WTC11 (cell line): ENCODE data around the gene MRTFA.

Source experiments
- FOXJ3 ChIP-seq: sonication (generic); formaldehyde crosslinking; IDR thresholded peaks from 2 replicates; pipeline ENCODE4 v1.9.0; 2021; ENCODE audit warnings: missing genetic modification reagents, mild to moderate bottlenecking, borderline replicate concordance
- JAZF1 ChIP-seq: fragments of 250-450 bp; sonication (Bioruptor Pico); IDR thresholded peaks from 2 replicates; pipeline ENCODE4 v1.9.0; 2021; ENCODE audit warnings: moderate library complexity, mild to moderate bottlenecking, inconsistent platforms
- NR2C2 ChIP-seq: sonication (generic); formaldehyde crosslinking; IDR thresholded peaks from 2 replicates; pipeline ENCODE4 v1.8.0; 2022; ENCODE audit warnings: mild to moderate bottlenecking, missing genetic modification reagents
- RELA ChIP-seq: sonication (generic); formaldehyde crosslinking; IDR thresholded peaks from 2 replicates; pipeline ENCODE4 v1.8.1; 2022; ENCODE audit warnings: missing genetic modification reagents, mild to moderate bottlenecking, borderline replicate concordance
- SMAD3 ChIP-seq: sonication (generic); formaldehyde crosslinking; IDR thresholded peaks from 2 replicates; pipeline ENCODE4 v1.8.0; 2022; ENCODE audit warnings: missing genetic modification reagents, mild to moderate bottlenecking, borderline replicate concordance
- TCF7 ChIP-seq: sonication (generic); formaldehyde crosslinking; IDR thresholded peaks from 2 replicates; pipeline ENCODE4 v1.8.0; 2022; ENCODE audit warnings: mild to moderate bottlenecking, low read depth, missing genetic modification reagents, moderate library complexity
- TF ChIP-seq, protein P1 (sequence below): fragments of 200-600 bp; IDR thresholded peaks from 2 replicates; pipeline ENCODE4 v1.8.0; 2022; ENCODE audit warnings: antibody characterized with exemption
- TF ChIP-seq, protein P2 (sequence below): sonication (generic); formaldehyde crosslinking; IDR thresholded peaks from 2 replicates; pipeline ENCODE4 v1.8.1; 2022; ENCODE audit warnings: mild to moderate bottlenecking, moderate library complexity, missing genetic modification reagents
- TF ChIP-seq, protein P3 (sequence below): sonication (generic); formaldehyde crosslinking; IDR thresholded peaks from 2 replicates; pipeline ENCODE4 v1.8.1; 2023; ENCODE audit warnings: mild to moderate bottlenecking, missing genetic modification reagents, moderate library complexity
- TF ChIP-seq, protein P4 (sequence below): sonication (generic); formaldehyde crosslinking; IDR thresholded peaks from 2 replicates; pipeline ENCODE4 v1.8.1; 2023; ENCODE audit warnings: mild to moderate bottlenecking, moderate library complexity, missing genetic modification reagents

DNA sequence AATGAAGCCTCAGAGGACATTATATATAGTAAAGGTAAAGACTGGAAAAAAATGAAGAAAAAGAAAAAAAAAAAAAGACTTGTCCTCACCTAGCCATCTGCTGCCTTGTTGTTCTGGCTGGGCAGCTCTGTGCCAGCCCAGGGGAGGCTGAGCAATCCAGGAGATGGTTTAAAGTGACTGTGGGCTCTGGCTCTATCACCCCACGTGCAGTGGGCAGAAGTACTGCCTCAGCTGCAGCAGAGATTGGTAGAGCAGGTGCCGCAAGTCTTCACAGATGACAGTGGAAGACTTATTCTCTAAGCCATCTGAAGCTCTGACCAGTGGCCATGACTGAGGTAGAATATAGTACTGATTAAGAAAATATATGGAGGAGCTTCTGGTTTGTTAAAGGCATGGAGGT is 203.9 kb downstream of the MRTFA start:
- TF ChIP-seq, protein P1, sequence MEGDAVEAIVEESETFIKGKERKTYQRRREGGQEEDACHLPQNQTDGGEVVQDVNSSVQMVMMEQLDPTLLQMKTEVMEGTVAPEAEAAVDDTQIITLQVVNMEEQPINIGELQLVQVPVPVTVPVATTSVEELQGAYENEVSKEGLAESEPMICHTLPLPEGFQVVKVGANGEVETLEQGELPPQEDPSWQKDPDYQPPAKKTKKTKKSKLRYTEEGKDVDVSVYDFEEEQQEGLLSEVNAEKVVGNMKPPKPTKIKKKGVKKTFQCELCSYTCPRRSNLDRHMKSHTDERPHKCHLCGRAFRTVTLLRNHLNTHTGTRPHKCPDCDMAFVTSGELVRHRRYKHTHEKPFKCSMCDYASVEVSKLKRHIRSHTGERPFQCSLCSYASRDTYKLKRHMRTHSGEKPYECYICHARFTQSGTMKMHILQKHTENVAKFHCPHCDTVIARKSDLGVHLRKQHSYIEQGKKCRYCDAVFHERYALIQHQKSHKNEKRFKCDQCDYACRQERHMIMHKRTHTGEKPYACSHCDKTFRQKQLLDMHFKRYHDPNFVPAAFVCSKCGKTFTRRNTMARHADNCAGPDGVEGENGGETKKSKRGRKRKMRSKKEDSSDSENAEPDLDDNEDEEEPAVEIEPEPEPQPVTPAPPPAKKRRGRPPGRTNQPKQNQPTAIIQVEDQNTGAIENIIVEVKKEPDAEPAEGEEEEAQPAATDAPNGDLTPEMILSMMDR, result no peak
- TF ChIP-seq FOXJ3, result no peak
- TF ChIP-seq, protein P2, sequence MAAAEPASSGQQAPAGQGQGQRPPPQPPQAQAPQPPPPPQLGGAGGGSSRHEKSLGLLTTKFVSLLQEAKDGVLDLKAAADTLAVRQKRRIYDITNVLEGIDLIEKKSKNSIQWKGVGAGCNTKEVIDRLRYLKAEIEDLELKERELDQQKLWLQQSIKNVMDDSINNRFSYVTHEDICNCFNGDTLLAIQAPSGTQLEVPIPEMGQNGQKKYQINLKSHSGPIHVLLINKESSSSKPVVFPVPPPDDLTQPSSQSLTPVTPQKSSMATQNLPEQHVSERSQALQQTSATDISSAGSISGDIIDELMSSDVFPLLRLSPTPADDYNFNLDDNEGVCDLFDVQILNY, result no peak
- no peak for TF ChIP-seq NR2C2 (CRISPR knock-in tag)
- no peak for TF ChIP-seq TCF7 (CRISPR knock-in tag)
- TF ChIP-seq, protein P3, sequence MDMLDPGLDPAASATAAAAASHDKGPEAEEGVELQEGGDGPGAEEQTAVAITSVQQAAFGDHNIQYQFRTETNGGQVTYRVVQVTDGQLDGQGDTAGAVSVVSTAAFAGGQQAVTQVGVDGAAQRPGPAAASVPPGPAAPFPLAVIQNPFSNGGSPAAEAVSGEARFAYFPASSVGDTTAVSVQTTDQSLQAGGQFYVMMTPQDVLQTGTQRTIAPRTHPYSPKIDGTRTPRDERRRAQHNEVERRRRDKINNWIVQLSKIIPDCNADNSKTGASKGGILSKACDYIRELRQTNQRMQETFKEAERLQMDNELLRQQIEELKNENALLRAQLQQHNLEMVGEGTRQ (CRISPR knock-in tag), result no peak
- TF ChIP-seq JAZF1 (CRISPR knock-in tag), result no peak
- TF ChIP-seq, protein P4, sequence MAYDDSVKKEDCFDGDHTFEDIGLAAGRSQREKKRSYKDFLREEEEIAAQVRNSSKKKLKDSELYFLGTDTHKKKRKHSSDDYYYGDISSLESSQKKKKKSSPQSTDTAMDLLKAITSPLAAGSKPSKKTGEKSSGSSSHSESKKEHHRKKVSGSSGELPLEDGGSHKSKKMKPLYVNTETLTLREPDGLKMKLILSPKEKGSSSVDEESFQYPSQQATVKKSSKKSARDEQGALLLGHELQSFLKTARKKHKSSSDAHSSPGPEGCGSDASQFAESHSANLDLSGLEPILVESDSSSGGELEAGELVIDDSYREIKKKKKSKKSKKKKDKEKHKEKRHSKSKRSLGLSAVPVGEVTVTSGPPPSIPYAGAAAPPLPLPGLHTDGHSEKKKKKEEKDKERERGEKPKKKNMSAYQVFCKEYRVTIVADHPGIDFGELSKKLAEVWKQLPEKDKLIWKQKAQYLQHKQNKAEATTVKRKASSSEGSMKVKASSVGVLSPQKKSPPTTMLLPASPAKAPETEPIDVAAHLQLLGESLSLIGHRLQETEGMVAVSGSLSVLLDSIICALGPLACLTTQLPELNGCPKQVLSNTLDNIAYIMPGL (CRISPR knock-in tag), result no peak
- TF ChIP-seq SMAD3 (CRISPR knock-in tag), result no peak
- no peak for TF ChIP-seq RELA (CRISPR knock-in tag)
